ENCODE results near the gene CLCN1. TPM values are rescaled to one million over a fixed set of nuclear protein-coding genes. Genes with fewer than 3 reads are reported as not detected.

CLCN1 gene
- total RNA-seq, 1 donor from 2014 or later: 0.14 TPM

DNA sequence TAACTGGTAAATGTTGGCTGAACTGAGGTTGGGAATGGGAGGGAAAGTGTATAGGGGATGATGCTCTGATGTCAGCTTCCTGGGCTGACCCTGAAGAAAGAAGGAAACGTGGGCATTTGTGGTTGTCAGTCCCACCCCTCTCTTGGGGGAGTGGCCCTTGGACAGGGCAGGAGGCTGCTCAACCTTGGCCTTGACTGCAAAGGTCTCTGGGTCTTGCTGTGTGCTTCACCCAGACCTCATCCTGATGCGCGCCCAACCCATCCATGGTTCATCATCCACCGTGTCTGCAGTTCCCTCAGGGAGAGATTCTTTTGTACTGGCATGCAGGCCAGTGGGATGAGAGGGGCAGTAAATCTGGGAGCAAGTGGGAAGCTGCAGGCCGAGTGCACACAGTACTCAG is 60.5 kb downstream of the CLCN1 start:
- H3K27ac Mint-ChIP-seq: no peak overlapping the region
- H3K27me3 Mint-ChIP-seq: peaks cover 12% of the 10 kb centered on the region
- no peaks in the 10 kb centered on the region for H3K36me3 Mint-ChIP-seq (ENCODE audit: insufficient read depth)
- peaks cover 16% of the 10 kb centered on the region for H3K4me1 Mint-ChIP-seq (ENCODE audit: low read depth)
- no peak for DNase-seq (ENCODE audit: low spot score, unreplicated experiment)
- H3K9me3 Mint-ChIP-seq (ENCODE audit: low read depth): no peaks in the 10 kb centered on the region
- no peak overlapping the region for H3K4me3 Mint-ChIP-seq (ENCODE audit: low read depth)
- TF ChIP-seq, protein P1, sequence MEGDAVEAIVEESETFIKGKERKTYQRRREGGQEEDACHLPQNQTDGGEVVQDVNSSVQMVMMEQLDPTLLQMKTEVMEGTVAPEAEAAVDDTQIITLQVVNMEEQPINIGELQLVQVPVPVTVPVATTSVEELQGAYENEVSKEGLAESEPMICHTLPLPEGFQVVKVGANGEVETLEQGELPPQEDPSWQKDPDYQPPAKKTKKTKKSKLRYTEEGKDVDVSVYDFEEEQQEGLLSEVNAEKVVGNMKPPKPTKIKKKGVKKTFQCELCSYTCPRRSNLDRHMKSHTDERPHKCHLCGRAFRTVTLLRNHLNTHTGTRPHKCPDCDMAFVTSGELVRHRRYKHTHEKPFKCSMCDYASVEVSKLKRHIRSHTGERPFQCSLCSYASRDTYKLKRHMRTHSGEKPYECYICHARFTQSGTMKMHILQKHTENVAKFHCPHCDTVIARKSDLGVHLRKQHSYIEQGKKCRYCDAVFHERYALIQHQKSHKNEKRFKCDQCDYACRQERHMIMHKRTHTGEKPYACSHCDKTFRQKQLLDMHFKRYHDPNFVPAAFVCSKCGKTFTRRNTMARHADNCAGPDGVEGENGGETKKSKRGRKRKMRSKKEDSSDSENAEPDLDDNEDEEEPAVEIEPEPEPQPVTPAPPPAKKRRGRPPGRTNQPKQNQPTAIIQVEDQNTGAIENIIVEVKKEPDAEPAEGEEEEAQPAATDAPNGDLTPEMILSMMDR (IDR thresholded peaks at IDR 0.05; ENCODE audit: unreplicated experiment): no peak

DNA sequence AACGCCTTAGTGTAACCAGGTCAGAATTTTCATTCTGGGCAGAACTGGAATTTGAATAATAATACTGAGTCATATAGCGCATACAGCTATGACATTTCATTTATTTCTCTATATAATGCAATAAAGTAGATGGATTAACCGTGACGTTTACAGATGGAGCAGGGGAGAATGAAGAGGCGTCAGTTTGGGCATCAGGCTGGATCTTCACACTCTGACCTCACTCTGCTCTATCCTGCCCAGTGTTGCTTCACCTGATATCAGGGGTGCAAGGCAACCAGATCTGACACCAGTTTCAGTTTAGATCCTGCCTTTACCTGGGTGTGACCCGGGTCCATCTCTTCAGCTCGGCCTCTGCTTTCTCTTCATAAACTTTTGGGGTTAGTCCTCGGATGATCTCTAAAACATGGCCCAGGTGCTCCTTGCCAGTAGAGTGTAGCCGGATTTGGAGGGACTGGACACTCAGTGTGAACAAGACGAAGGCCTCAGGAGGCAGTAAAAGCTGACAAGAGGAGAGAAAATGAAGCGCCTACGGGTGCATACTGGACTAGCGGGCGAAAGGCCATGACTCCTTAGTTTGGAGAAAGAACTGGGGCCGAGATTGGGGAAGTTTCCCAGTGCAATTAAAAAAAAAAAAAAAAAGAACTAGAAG is 63.8 kb downstream of the CLCN1 start:
- H3K27me3 Mint-ChIP-seq: peaks cover 2% of the 10 kb centered on the region
- no peak for DNase-seq (ENCODE audit: low spot score, unreplicated experiment)
- H3K4me1 Mint-ChIP-seq (ENCODE audit: low read depth): peaks cover 19% of the 10 kb centered on the region
- H3K4me3 Mint-ChIP-seq (ENCODE audit: low read depth): peak overlapping the region; percentile 77
- no peaks in the 10 kb centered on the region for H3K36me3 Mint-ChIP-seq (ENCODE audit: insufficient read depth)
- TF ChIP-seq, protein P1 (IDR thresholded peaks at IDR 0.05; ENCODE audit: unreplicated experiment): no peak
- peak overlapping the region; percentile 92 for H3K27ac Mint-ChIP-seq
- no peaks in the 10 kb centered on the region for H3K9me3 Mint-ChIP-seq (ENCODE audit: low read depth)

DNA sequence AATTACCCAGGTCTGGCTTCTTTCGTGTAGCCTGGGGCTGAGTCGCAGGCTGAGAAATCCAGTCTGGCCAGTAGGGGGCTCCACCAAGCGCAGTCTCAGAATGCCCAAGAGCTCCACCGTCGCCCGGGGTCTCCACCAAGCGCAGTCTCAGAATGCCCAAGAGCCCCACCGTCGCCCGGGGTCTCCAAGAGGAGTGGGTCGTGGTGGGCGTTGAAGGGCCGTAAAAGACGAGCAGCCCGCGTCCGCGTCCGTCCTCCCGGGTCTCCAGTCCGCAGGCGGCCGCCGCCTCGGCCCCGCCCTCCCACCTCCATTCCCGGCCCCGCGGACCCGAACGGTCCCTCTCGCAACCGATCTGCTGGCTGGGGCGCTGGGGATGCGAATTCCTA is 64.3 kb downstream of the CLCN1 start:
- no peaks in the 10 kb centered on the region for H3K9me3 Mint-ChIP-seq (ENCODE audit: low read depth)
- H3K4me3 Mint-ChIP-seq (ENCODE audit: low read depth): peak overlapping the region; percentile 77
- TF ChIP-seq, protein P1 (IDR thresholded peaks at IDR 0.05; ENCODE audit: unreplicated experiment): peak; percentile 91
- no peaks in the 10 kb centered on the region for H3K36me3 Mint-ChIP-seq (ENCODE audit: insufficient read depth)
- peak; percentile 88 for DNase-seq (ENCODE audit: low spot score, unreplicated experiment)
- peaks cover 19% of the 10 kb centered on the region for H3K4me1 Mint-ChIP-seq (ENCODE audit: low read depth)
- no peaks in the 10 kb centered on the region for H3K27me3 Mint-ChIP-seq
- H3K27ac Mint-ChIP-seq: peak overlapping the region; percentile 92

DNA sequence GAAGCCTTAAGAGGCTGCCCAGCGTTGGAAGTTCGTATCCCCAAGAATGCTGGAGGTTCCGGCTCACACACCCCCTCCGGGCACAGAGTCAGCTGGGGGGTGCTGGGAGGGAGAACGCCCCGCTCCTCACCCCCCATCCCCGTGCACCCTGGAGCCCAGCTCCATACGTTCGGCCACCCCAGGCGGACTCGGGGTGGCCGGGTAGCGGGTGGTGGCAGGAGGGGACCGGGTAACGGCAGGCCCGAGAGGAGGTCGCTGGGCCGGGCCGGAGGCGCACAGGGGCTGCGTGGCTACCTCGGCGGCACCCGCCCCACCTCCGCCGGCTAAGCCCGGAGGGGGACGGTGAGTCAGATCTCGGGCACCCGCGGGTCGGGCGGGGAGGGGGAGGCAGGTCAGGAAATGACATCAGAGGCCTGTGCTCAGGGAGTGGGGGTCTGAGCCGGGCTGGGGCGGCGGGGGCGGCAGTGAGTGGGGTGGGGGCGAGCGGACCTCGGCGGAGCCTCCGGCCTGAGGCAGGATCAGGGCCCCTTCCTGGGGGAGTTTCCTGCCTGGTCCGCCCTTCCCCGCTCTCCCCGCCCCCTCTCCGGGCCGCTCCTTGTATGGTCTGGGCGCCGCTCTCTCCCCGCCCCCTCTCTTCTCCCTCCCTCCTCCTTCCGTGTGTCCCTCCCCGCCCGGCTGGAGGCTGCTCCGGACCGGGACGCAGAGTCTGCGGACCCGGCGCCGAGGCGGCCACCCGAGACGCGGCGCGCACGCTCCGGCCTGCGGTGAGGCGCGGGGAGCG is 64.9 kb downstream of the CLCN1 start, which contains the start of gene ZYX:
ZYX (plus strand) TSS at position 700 of the 781 bp plus-strand sequence. CDS start 227 bp downstream, outside the sequence.
- H3K4me3 Mint-ChIP-seq (ENCODE audit: low read depth): peak within 1 kb of the TSS; percentile 77
- no peaks in the 10 kb centered on the region for H3K27me3 Mint-ChIP-seq
- H3K9me3 Mint-ChIP-seq (ENCODE audit: low read depth): no peaks in the 10 kb centered on the region
- peaks cover 19% of the 10 kb centered on the region for H3K4me1 Mint-ChIP-seq (ENCODE audit: low read depth)
- TF ChIP-seq, protein P1 (IDR thresholded peaks at IDR 0.05; ENCODE audit: unreplicated experiment): no peak
- peak; percentile 79 for DNase-seq (ENCODE audit: low spot score, unreplicated experiment)
- peak within 1 kb of the TSS; percentile 92 for H3K27ac Mint-ChIP-seq
- H3K36me3 Mint-ChIP-seq (ENCODE audit: insufficient read depth): no peaks in the 10 kb centered on the region

DNA sequence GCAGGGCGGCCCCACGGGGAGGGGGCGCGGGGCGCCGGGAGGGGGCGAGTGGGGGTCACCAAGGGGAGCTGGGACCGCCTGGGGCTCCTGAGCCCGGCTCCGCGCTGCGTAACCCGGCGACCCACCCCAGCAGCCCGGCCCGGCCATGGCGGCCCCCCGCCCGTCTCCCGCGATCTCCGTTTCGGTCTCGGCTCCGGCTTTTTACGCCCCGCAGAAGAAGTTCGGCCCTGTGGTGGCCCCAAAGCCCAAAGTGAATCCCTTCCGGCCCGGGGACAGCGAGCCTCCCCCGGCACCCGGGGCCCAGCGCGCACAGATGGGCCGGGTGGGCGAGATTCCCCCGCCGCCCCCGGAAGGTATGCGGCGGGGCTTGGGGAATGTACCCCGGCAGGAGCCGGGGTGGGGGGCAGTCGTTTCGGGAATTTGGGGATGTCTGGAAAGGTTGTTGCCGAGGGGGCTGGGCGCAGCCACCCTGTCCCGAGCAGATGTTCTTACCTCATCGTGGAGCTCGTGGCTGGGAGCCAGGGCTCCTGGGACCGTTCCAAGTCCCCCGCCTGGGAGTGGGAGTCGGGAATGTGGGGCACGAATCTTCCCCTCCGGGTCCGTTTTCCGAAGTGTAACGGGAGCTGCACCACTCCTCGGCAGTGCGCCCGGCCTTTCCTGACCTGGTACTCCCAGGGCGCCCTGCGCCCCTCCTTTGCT is 65.7 kb downstream of the CLCN1 start:
- no peaks in the 10 kb centered on the region for H3K27me3 Mint-ChIP-seq
- TF ChIP-seq, protein P1 (IDR thresholded peaks at IDR 0.05; ENCODE audit: unreplicated experiment): no peak
- no peak for DNase-seq (ENCODE audit: low spot score, unreplicated experiment)
- peak overlapping the region; percentile 72 for H3K4me3 Mint-ChIP-seq (ENCODE audit: low read depth)
- H3K36me3 Mint-ChIP-seq (ENCODE audit: insufficient read depth): no peaks in the 10 kb centered on the region
- H3K4me1 Mint-ChIP-seq (ENCODE audit: low read depth): peaks cover 19% of the 10 kb centered on the region
- H3K9me3 Mint-ChIP-seq (ENCODE audit: low read depth): no peaks in the 10 kb centered on the region
- H3K27ac Mint-ChIP-seq: no peak overlapping the region

Data from progenitor cell of endocrine pancreas (in vitro differentiated cells).